Measurements from ENCODE around the gene NXPE2.
"Not testable (repeated sequence)": the region's sequence is repeated elsewhere in the genome, so short reads cannot be mapped to it uniquely, and the experiment has no call there.

NXPE2 gene

DNA sequence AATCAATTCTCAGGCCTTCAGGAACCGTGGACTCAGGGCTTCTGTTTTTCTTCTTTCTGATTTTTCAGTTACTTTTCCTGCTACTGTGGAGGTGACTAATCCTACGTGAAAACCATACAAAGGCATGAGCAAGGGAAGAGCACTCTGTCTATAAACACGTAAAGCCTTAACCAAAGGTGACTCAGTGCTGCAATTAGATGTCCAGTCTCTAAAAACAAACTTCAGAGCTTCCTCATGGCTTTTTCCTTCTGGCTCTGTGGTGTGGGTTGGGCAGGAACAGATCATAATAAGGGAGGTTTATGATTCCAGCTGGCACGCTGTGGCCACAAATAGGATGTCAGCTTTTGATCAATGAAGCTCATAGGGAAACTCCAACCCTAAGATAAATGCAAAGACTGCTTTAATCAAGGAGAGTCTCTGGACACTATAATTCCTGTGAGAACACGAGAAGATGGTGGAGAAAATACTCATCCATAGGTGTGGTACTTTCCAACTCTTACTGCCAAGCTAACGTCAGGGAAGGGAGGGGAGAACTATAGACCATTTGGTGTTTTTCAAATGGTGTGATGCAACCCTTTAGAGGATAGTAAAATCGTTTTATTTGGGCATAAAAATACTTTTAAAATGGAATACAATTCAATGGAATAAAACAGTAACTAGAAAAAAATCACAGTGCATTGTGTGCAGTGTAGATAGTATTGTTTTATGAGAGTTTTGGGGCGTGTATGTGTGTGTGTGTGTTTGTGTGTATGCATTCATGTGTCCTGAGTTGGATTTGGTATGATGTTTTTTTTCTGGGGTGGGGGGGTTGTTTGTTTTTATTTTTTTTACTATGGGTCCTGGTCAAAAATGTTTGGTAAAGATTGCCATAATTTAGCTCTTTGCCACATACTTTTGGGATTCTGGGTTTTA, at the start of gene NXPE2:
Gene NXPE2, plus strand, starts transcription at position 403 of the 912 bp plus-strand sequence. Its CDS starts 49 bp downstream, at position 452.
- TF ChIP-seq ZNF274 (IDR thresholded peaks at IDR 0.05; ENCODE audit: low read depth, low read length), result no peak
- no peak within 1 kb of the TSS for H3K4me3 ChIP-seq (ENCODE audit: low read length)

DNA sequence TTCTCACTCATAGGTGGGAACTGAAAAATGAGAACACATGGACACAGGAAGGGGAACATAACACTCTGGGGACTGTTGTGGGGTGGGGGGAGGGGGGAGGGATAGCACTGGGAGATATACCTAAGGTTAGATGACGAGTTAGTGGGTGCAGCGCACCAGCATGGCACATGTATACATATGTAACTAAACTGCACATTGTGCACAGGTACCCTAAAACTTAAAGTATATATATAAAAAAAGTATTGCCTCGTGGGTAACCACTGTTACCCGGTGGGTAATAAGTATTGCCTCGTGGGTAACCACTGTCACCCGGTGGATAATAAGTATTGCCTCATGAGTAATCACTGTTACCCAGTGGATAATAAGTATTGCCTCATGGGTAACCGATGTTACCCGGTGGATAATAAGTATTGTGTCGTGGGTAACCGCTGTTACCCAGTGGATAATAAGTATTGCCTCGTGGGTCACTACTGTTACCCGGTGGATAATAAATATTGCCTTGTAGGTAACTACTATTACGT, 46.8 kb upstream of the NXPE2 start:
- not testable (repeated sequence) for H3K4me3 ChIP-seq (ENCODE audit: low read length)

DNA sequence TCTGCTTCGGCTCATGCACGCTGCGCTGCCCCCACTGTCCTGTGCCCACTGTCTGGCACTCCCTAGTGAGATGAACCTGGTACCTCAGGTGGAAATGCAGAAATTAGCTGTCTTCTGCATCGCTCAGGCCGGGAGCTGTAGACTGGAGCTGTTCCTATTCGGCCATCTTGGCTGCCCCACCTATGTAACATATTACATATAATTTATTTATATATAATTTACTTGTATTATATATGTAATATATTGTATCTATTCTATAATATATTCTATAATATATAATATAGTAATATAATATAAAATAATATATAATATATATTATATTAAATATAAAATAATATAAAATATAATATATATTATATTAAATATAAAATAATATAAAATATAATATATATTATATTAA, 38.9 kb upstream of the NXPE2 start:
- H3K4me3 ChIP-seq (ENCODE audit: low read length), result not testable (repeated sequence)

DNA sequence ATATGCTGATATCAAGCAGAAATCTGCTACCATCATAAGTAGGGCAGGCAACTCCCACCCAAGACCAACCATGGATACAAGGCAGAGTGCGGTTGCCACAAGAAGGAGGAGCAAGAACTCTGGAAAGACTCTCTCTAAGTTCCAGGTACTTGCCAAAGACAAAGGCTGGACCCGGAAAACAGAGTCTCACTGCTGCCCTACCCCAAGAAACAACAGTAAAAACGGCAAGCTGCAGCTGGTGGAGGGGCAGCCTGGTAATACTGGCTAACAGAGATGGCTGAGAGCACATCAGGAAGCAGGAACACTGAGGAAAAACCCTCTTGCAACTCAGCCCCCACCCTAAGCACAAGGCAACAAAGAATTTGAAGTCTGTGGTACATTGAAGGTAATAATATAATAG, 27.7 kb upstream of the NXPE2 start:
- H3K4me3 ChIP-seq (ENCODE audit: low read length), result no peak overlapping the region
- TF ChIP-seq ZNF274 (IDR thresholded peaks at IDR 0.05; ENCODE audit: low read depth, low read length), result no peak

DNA sequence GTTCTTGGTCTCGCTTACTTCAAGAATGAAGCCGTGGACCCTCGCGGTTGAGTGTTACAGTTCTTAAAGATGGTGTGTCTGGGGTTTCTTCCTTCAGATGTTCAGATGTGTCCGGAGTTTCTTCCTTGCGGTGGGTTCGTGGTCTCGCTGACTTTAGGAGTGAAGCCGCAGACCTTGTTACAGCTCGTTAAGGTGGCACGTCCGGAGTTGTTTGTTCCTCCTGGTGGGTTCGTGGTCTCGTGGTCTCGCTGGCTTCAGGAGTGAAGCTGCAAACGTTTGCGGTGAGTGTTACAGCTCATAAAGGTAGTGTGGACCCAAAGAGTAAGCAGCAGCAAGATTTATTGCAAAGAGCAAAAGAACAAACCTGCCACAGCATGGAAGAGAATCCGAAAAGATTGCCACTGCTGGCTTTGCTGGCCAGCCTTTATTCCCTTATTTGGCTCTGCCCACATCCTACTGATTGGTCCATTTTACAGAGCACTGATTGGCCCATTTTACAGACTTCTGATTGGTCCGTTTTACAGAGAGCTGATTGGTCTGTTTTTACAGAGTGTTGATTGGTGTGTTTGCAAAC, 27.1 kb upstream of the NXPE2 start:
- no peak for TF ChIP-seq ZNF274 (IDR thresholded peaks at IDR 0.05; ENCODE audit: low read depth, low read length)
- H3K4me3 ChIP-seq (ENCODE audit: low read length), result no peak overlapping the region

DNA sequence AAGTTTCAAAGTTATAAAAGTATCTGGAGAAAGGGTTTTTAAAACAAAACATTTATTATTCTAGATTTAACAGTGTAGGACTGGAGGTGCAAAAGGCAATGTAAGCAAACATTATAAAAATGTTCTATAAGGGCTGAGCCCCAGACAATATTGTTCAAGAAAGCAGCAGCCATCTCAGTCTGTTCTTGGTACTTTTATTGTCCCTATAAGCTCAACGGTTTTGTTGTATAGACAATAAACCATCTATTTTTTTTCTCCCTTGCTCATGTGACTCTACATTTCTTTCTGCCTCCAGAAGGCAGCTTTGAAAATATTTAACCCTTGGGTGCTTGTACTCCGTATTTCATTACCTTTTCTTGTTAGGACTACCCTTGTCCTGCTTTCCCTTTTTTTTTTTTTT, 25.2 kb upstream of the NXPE2 start:
- no peak for TF ChIP-seq ZNF274 (IDR thresholded peaks at IDR 0.05; ENCODE audit: low read depth, low read length)
- no peak overlapping the region for H3K4me3 ChIP-seq (ENCODE audit: low read length)

DNA sequence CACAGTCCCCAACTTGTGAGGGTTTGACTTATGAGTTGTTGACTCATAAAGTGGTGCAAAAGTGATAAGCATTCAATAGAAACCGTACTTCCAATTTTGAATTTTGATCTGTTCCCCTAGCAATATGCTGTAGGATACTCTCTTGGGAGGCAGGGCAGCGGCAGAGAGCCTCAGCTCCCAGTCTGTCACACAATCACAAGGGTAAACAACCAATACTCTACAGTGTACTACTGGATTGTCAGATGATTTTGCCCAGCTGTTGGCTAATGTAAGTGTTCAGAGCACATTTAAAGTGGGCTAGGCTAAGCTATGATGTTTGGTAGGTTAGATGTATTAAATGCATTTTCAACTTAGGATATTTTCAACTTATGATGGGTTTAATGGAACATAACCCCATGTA, 13.7 kb upstream of the NXPE2 start:
- no peak overlapping the region for H3K4me3 ChIP-seq (ENCODE audit: low read length)
- TF ChIP-seq ZNF274 (IDR thresholded peaks at IDR 0.05; ENCODE audit: low read depth, low read length), result no peak

DNA sequence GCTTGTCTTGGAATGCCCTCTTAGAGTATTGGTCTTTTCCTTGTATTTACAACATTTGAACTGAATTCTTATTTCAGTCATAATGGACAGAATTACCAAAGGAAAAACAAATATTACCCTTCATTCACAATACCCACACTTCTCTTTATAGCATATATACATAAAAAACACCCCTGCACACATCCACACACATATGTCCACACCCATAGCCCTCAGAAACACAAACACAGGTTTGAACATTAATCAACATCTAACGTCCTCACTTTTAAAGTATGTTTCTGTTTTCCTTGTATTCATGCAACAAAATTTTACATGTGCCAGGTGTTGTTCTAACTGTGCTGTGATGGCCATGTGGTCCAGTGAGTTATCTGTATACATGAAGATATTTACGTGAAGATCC, 11.6 kb upstream of the NXPE2 start:
- no peak overlapping the region for H3K4me3 ChIP-seq (ENCODE audit: low read length)
- no peak for TF ChIP-seq ZNF274 (IDR thresholded peaks at IDR 0.05; ENCODE audit: low read depth, low read length)

DNA sequence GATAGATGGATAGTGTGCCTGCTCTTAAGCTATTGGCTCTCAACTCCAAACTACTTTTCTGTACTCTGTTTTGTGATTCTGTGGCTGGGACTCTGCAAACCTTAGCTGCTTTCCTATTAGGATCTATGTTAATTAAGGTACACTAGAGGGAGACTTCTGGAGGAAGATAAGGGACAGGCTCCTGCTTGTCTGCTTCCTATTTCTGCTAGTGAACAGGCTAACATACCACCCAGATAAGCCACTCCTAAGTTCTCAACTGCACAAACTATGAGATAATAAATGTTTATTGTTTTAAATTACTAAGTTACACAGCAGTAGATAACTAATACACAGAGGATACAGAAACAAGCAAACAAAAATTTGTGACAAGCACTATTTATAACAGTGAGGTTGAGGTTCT, 10.2 kb upstream of the NXPE2 start:
- no peak overlapping the region for H3K4me3 ChIP-seq (ENCODE audit: low read length)
- TF ChIP-seq ZNF274 (IDR thresholded peaks at IDR 0.05; ENCODE audit: low read depth, low read length), result no peak

DNA sequence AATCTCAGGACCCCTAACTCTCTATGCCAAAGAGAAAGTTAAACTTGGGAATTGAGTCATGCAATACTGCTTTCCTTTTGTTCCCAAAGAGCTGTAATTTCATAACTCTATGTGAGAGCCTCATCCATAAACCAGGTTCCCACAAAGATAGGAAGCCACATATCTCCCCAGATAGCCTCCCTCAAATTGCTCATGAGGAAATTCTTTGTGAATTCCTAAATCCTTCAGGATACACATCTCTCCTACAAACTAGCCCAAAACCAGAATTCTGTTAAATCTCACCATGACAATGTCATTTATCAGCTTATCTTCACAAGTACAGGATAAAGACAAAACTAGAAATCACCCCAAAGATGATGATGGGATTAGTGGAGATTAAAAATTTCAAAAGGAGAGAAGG, 4.7 kb upstream of the NXPE2 start:
- no peak for TF ChIP-seq ZNF274 (IDR thresholded peaks at IDR 0.05; ENCODE audit: low read depth, low read length)
- no peak overlapping the region for H3K4me3 ChIP-seq (ENCODE audit: low read length)

DNA sequence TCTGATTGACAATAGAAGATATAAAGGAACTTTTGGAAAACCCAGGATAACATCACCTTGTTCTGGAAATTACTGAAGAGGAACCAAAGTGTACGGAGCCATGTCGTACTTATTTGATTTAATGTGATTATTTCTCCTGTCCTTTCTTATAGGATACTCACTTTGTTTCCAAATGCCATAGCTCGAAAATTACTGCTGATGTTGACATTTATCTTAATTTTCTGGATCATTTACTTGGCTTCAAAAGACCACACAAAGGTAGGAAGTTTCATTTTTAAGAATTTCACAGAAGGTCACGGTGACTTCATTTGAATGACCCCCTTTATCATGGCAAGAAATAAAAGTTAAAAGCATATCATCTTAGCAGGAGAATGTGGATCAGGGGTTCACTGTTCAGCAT, 1.2 kb downstream of the NXPE2 start:
- no peak for TF ChIP-seq ZNF274 (IDR thresholded peaks at IDR 0.05; ENCODE audit: low read depth, low read length)
- no peak overlapping the region for H3K4me3 ChIP-seq (ENCODE audit: low read length)

DNA sequence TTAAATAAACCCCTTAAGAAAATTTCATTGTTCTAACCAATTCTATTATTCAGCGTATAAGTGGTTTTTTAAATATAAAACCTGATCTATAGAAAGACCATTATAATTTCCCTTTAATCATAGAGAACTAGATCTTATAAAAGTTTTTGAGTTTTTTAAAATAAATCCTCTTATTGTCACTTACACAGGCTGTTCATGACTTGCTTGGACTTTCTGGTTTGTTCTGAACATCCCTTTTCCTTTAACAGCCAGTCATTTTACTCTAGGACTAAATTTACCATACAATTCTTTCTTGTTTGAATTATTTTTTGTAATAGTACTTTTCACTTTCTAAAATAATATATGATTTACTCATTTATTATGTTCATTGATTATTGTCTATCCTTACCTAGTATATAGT, 4.7 kb downstream of the NXPE2 start:
- no peak for TF ChIP-seq ZNF274 (IDR thresholded peaks at IDR 0.05; ENCODE audit: low read depth, low read length)
- no peak overlapping the region for H3K4me3 ChIP-seq (ENCODE audit: low read length)

DNA sequence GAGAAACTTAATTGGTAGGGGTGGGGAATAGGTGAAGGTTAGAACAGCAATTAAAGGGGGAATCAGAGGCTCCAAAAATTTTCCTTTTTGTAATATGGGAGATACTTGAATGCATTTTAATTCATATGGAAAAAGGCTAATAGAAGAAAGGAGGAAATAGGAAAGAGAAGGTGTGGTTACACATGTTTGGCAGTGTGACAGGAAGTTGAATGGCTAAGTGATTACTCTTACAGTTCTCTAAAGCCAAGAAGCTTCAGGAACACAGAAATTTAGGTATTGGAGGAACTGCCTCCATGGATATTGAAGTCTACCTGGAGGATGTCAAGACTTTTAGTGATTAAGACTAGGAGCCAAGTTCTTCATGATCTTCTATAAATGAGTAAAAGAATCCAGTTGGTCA, 6.3 kb downstream of the NXPE2 start:
- TF ChIP-seq ZNF274 (IDR thresholded peaks at IDR 0.05; ENCODE audit: low read depth, low read length), result no peak

DNA sequence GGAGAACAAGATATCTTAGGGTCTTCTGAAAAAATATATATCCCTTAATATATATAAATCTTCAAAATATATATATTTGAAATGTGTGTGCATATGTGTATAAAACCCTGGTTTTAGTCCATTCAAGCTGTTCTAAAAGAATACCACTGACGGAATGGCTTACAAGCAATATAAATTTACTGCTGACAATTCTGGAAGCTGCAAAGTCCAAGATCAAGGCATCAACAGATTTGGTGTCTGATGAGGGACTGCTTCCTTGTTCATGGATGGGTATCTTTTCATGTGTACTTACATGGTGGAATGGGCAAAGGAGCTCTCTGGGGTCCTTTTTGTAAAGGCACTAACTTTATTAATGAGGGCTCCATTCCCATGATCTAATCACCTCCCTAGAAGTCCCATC, 6.8 kb downstream of the NXPE2 start:
- H3K4me3 ChIP-seq (ENCODE audit: low read length), result no peak overlapping the region
- TF ChIP-seq ZNF274 (IDR thresholded peaks at IDR 0.05; ENCODE audit: low read depth, low read length), result no peak

More for the DNA sequence above, 6.3 kb downstream of the NXPE2 start:
- no peak overlapping the region for H3K4me3 ChIP-seq (ENCODE audit: low read length)

DNA sequence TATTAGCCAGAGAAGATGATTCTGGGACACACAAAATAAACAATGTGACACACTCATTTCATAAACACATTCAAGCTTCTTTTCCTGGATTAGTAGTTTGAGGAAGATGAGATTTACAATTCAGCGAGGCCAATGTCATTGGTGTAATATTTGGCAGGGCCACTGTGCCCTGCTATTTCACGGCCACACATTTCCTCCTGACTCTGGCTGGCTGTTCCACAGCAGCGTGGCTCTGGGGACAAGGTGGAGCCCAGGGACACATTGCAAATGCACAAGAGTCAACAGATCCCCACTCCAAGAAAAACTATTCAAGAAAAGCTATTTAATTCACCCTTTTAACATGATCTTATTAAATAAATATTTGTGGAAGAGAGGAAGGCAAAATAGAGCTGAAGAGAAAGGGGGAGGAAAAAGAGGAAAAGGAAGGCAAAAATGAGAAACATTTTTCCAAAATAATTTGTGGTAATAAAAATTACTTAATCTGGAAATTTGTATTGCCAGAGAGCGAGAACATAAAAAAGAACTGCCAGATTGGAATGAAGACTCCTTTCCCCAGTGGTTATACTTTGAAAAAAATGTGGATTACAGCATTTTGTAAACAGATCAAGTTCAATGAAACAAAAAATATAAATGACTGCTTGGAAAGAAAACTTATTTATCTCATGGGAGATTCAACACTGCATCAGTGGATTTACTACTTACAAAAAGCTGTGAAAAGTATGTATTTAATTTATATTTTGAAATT, 27.1 kb downstream of the NXPE2 start:
- no peak for TF ChIP-seq ZNF274 (IDR thresholded peaks at IDR 0.05; ENCODE audit: low read depth, low read length)
- H3K4me3 ChIP-seq (ENCODE audit: low read length), result no peak overlapping the region
